ENCODE data around the gene LRRC56.

- TF ChIP-seq, protein P1, sequence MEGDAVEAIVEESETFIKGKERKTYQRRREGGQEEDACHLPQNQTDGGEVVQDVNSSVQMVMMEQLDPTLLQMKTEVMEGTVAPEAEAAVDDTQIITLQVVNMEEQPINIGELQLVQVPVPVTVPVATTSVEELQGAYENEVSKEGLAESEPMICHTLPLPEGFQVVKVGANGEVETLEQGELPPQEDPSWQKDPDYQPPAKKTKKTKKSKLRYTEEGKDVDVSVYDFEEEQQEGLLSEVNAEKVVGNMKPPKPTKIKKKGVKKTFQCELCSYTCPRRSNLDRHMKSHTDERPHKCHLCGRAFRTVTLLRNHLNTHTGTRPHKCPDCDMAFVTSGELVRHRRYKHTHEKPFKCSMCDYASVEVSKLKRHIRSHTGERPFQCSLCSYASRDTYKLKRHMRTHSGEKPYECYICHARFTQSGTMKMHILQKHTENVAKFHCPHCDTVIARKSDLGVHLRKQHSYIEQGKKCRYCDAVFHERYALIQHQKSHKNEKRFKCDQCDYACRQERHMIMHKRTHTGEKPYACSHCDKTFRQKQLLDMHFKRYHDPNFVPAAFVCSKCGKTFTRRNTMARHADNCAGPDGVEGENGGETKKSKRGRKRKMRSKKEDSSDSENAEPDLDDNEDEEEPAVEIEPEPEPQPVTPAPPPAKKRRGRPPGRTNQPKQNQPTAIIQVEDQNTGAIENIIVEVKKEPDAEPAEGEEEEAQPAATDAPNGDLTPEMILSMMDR (IDR thresholded peaks at IDR 0.05): no peak
- TF ChIP-seq, protein P2, sequence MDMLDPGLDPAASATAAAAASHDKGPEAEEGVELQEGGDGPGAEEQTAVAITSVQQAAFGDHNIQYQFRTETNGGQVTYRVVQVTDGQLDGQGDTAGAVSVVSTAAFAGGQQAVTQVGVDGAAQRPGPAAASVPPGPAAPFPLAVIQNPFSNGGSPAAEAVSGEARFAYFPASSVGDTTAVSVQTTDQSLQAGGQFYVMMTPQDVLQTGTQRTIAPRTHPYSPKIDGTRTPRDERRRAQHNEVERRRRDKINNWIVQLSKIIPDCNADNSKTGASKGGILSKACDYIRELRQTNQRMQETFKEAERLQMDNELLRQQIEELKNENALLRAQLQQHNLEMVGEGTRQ (CRISPR knock-in tag; IDR thresholded peaks at IDR 0.05): no peak
Observed at GRCh38 chr11:488579-488978, 48.7 kb upstream of the LRRC56 start.
